Activated CD4-positive, alpha-beta T cell treated with anti-CD3 and anti-CD28 coated beads for 1 hour (primary cell): Measurements from ENCODE around the gene VAV2.

Source experiments
- DNase-seq: peaks from one replicate; pipeline ENCODE4 v3.0.0-alpha.2; 2020

The VAV2 gene

DNA sequence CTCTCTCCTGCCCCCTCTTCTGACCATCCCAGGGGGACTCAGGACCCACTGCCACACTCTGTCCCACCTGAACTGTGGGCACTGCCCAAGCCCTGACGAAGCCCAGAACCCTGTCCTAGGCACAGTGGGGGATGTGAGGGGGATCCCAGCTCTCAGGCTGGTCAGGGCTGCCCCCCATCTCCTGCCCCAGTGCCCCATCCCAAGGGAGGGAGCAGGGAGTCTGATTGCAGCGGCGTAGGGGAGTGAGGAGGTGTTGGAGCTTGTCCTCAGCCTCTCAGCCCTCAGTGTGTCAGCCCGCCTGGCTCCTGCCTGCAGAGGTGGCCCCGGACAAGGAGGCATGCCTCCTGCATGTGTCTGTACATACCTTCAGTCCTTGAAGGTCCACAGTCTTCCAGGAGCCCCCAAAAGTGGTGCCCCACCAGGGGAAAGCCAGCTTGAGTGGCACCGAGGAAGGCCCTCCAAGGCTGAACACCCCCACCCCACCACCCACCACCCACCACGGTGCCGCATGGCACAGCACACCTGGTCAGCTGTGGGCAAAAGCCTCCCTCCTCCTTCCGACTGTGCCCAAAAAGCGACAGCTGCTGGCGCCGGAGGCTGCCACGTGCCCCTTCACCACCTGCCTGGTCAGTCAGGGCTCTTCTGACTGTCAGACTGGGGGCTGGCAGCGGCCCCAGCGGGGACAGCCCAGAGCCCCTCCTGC lies 254.9 kb downstream of the VAV2 start:
- DNase-seq = no peak

DNA sequence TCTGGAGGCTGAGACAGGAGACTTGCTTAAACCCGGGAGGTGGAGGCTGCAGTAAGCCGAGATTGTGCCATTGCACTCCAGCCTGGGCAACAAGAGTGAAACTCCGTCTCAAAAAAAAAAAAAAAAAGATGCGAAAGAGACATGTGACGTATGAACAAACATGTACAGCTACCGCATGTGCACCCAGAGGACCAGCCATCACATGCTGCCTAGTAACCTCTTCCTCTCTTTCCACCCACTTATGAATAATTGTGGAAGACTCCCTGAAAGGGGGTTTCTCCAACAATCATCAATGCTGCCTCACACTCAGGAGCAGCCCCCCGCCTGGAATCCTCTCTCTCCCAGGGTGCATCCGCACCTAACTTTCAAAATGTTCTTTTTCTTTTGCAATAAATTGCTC lies 256.2 kb downstream of the VAV2 start:
- no peak for DNase-seq

DNA sequence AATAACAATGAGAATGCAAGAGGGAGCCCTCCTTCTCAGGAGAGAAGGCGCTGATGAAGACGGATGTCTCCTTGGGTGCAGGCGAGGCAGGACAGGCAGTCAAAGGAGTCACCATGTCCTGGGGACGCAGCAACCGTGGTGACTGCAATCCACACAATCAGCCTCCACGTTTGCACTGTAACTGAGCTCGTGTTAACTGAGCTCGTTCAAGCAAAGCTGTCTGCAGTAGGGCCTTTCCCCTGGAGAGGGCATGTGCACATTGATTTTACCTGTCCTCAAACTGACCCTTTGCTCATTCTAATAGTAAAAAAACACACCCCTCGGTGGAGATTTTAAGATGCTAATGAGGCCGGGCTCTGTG lies 256.7 kb downstream of the VAV2 start:
- DNase-seq = no peak

- no peak for DNase-seq
These were observed 257.3 kb downstream of the VAV2 start for GRCh38 chr9:133734590-133735414.

DNA sequence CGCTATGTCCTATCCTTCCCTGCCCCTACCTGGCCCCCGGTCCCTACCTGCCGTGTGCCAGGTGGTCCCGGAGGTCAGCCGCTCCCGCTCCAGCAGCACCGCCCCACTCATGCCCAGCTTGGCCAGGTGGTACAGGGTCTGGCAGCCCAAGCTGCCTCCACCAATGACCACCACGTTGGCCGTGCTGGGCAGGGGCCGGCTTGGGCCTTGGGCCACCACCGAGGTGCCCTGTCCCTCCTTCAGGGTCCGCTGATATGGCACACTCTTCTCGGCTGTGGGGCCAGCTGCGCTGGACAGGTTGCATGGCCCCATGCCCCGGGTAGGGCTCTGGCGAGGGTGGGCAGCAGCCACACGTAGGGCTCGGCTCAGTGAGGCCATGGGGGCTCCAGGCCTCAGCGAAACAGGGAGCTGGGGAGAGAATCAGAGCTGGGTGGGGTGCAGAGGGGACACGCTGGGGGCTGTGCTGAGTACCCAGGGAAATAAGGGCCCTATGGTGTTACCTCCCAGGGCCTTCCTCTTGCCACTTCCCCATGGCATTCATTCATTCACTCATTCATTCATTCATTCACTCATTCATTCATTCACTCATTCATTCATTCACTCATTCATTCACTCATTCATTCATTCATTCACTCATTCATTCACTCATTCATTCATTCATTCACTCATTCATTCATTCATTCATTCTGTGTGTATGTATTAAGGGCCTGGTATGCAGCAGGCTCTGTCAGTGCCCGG lies 258.2 kb downstream of the VAV2 start:
- DNase-seq = no peak

- DNase-seq = no peak
These were observed 258.7 kb downstream of the VAV2 start for GRCh38 chr9:133733421-133733795.

GRCh38 chr9:133732639-133733408 lies 259.3 kb downstream of the VAV2 start:
- no peak for DNase-seq

DNA sequence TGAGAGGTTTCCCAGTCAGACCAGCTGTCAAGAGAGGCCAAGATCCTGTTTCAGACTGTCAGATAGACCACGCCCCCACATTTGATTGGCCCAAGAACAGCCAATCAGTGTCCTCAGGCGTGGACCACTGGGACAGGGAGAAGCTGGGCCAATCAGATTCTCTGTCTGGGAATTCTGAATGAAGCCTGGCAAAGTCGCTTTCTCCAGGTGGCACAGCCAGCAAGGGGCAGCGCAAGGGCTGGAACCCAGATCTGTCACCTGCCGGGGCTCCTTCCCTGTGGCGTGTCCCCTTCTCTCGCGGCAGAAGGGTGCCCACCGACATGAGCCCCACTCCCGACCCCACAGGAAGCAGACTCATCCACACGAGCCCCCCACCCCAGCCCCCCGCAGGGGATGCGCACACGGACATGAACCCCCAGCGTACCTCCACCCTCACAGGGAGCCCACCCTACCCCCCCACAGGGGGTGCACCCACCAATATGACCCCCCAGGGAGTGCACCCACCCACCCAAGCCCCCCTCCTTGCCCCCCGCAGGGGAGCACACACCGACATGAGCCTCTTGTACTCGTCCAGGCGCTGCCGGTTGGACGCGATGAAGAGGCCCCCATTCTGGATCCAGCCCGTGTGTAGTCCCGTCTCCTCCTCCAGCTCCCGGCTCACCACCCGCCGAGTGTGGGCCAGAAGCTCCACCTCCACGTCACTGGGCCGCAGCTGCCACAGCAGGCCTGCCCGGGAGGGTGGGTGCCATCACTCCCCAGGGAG lies 260.1 kb downstream of the VAV2 start:
- no peak for DNase-seq

- DNase-seq = no peak
These were observed 261.0 kb downstream of the VAV2 start for GRCh38 chr9:133730994-133731715.

DNA sequence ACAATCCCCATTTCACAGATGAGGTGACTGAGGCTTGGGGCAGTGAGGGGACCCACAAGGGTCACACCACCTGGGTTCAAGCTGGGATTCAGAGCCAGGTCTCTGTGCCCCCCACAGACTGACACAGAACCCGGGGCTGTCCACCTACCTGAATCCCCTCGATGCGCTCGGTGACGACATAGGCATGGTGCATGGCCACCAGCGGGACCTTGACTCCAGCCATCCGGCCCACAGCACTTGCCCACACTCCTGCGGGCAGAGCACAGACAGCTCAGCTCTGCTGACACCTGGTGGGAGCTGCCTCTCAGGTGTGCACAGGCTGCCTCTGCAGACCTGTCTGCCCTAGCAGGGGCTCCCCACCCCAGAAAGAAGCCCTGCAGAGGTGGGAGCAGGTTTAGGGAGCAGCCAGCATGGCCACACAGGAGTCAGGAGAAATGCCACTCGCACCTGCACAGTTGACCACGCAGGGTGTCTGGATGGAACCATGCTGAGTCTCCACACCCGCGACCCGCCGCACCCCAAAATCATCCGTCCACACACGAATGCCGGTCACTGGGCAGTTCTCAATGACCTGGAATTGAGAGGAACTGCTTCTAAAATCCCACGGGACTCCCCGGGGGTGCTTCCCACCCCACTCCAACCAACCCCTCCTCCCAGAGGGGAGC lies 262.4 kb downstream of the VAV2 start:
- no peak for DNase-seq

DNA sequence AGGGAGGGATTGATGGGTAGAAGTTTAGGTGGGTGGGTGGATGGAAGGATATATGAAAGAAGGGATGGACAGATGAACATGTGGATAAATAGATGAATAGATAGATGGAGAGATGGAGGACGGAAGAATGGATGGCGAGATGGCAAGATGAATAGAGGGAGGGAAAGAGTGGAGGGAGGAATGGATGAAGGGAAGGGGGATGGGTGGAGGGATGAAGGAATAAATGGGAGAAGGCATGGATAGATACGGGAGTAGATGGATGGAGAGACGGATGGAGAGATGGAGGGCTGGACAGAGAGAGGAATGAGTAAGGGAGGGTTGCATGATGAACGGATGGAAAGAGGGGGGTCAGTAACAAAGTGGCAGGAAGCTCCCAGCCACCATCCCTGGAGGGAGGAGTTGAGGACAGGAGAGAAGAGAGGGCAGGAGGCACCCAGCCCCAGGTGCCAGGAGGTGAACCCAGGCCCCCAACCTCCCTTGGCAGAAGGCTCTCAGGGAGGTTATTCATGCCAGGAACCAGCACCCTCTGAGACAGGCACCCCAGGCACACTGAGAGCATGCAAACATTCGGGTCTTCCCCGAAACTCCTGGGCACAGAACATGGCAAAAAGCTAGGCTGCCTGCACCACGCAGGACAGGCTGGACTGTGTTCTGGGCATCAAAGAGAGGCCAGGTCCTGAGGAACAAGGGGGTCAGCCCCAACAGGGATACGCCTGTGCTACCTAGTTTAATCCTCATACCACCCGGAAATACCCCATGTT lies 263.1 kb downstream of the VAV2 start:
- DNase-seq = no peak

DNA sequence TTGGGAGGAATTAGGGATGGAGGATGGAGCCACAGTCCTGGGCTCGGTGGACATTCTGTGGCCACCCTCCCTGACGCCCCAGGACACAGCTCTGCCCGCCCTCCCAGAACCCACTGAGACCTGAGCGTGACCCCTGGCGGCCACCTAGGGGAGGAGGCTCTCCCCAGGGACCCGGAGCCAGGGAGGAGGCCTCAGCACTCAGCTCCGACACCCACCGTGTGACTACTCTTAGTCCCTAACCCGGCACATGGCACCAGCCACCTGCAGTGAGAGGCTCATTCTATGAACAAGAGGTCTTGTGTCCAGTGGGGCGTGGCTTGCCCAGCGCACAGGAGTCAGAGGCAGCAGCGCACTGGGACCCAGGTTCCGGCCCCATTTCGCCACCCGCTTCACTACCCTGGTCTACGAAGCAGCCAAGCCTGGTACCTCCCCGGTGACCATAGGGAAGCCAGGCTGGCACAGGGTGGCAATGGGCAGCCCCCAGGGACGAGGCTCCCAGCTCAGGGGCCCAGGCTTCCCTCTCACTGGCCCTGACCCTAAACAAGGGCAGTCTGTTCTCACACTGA lies 264.2 kb downstream of the VAV2 start:
- DNase-seq = no peak

DNA sequence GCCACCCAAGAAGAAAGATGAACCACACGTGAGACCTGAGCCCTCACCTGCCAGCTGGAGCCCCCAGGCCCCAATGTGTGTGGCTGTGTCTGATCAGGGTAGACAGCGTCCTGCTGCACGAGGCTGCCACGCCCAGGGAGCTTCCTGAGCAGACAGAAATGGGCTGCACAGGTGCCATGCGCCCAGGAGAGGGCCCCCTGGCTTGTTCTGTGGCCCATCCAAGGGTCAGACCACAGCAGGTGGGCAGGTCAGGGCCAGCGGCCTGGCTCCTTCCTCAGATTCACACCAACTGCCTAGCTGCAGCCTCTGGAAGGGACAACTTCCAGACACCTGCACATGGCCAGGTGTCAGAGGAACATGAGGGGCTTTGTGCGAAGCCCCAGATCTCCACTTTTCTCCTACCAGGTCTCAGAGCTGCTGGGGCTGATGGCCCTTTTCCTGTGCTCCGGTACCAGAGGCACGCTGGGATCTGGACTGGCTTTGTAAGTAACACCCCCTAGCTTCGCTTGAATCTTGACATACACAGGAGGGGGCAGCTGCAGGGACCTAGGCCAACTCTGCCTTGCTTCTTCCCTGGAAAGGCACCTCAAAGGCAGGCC lies 264.7 kb downstream of the VAV2 start:
- DNase-seq = no peak

DNA sequence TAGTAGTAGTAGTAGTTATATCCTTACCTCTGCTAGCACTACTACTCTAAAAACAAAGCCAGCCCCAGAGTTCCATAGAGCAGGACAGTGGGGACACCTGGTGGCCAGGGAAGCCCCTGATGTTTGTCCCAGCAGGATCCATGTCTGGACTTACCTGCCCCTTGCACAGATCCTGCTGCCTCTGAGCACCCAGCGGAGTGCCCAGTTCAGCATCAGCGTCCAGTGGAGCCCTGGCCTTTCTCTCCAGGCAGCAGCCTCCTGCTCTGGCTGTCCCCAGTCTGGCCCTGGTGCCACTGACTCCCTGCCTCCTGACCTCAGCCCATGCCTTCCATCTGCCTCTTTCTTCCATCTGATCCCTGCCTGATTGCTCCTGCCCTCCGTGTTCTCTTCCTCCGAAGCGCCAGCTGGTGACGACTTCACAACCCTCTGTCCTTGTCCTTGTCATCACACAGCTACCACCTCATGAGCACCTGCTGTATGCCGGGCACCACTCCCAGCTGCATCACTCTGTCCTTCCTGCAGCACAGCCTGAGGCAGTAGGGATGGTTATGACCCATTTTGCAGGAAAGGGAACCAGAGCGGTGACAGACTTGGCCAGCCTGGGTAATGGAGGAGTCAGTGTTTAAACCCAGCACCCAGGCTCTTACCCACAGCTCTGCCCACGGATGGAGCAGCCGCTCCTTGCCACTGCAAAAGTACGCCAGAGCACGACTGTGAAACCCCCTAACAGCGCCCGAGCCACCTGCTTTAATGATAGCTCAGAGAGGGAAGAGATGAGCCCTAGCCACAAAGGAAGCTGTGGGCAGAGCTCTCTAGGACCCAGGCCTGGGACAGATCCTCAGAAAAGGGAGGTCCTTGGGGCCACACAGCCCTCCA lies 265.5 kb downstream of the VAV2 start:
- peak; percentile 54 for DNase-seq

DNA sequence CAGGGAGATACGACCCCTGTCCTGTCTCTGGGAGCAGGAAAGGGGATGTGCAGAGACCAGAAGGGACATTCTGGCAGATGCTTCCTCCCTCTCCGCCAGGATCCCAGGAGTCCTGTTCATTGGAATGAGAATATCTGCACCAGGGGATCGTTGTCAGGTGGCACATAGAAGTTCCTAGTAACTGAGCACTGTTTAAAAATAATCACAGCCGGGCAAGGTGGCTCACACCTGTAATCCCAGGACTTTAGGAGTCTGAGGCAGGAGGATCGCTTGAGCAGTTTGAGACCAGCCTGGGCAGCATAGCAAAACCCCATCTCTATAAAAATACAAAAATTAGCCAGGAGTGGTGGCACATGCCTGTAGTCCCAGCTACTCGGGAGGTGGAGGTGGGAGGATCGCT lies 266.2 kb downstream of the VAV2 start:
- no peak for DNase-seq

DNA sequence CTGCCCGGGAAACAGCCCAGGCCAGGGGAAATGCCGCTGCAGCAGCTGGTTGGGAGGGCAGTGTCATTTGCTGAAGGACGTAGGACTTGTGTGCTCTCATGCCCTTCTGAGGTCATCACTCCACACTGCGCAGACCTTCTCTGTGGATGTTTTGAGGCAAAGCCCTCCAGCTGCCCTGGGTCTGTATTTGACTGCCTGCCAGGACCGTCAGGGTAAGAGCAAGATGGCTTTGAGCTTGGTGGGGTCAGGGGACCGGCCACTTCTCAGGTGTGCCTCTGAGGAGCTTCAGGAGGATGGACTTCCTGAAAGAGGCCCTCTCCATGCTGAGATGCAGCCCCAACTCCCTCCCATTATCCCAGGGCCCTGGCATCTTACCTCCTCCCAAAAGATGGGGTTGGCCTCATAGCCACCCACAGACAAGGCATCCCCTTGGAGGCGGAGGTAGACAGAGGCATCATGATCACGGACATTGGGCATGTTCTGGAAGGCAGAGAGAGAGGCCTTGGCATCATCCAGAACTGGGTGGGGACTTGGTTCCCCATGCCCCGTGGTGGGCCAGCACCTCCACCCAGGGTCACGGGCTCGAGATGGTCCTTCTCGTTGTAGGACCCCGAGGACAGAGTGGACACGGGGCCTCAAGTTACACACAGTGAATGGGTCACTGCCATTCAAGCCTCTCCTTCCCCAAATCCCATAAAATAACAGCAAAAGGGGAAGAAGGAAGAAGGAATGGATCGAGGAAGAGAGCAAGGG lies 273.4 kb downstream of the VAV2 start:
- DNase-seq = no peak
